Measurements from ENCODE around the gene AGAP5.

AGAP5 gene

DNA sequence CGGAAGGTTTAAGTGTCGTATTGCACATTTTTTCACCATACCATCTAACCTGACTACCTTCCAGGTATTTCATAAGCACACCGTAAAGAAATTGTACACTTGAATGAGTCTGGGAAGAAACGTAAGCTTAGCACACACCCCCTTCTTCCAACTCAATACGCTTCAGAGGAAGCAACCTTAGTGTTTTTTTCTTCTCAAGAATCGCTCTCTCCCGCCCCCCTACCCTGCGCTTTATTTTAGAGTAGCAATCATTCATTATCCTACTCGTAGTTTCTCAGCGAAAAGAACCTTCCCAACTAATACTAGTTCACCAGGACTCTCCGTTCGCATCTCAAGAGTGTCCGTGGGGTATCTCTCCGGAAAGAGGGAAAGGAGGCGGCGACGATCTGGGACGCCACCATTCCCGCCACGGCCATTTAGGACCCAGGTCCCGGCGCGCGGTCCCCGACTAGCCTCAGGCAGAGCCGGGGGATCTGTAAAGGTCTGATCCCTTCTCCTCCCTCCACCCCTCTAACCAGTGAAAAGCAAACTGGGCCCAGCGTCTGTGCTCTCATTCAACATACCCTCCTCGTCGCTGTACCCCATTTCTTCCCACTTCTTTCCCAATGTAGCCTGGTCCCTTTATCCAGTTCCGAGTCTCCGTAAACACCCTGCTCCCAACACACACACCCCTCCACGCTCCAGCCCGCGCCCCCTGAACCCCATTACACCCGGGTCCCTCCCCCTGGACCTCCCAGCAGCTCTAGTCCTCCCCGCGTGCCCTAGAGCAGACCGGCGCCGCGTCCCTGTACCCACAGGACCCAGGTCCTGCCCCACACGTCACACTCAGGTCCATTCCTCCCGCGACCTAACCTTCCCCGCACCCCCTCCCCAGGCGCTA, 72.7 kb downstream of the AGAP5 start:
- peak; percentile 23 for DNase-seq

Data from CD4-positive, alpha-beta T cell treated with Interleukin-6 for 4 hours (primary cell).